CD8-positive, alpha-beta T cell (primary cell): ENCODE data around the gene WASHC2C. TPM values are rescaled to one million over a fixed set of nuclear protein-coding genes. Genes with fewer than 3 reads are reported as not detected.

ENCODE experiments used
- total RNA-seq, 46 experiments: library from RNA in 2 of 46; stranded (reverse) in 2 of 46; gene quantifications; one replicate each; pipeline ENCODE4 v1.2.3 and lab custom pipeline; 2021 to 2026

WASHC2C gene
- total RNA-seq, 2 experiments from 2014 or later = 46.8 to 51.8 TPM

Other genes with a start within 250 kb of the WASHC2C start
- gene ZFAND4, start 54.5 kb upstream of the WASHC2C start, total RNA-seq = 10 to 100 TPM; 34.7 to 36.6 TPM
- 10 to 100 TPM; 14.3 to 15.8 TPM for gene AGAP4, start 120.2 kb downstream of the WASHC2C start, total RNA-seq
- 10 to 100 TPM; 46.5 to 46.8 TPM for gene TIMM23, start 245.2 kb downstream of the WASHC2C start, total RNA-seq